Peyer's patch (tissue), 4 donors: ENCODE results near the gene NLK. TPM values are rescaled to one million over a fixed set of nuclear protein-coding genes. Genes with fewer than 3 reads are reported as not detected.

Experiments used
- DNase-seq, 3 donors: peaks; one replicate each; pipeline ENCODE4 v3.0.0-alpha.2; 2017 to 2019
- H3K27ac ChIP-seq, 4 donors: fragments of 200-600 bp; sonication (generic); one replicate each; pipeline ENCODE4 v1.5.1; 2016 to 2019
- H3K27me3 ChIP-seq, 2 donors: fragments of 200-600 bp; sonication (generic); one replicate each; pipeline ENCODE4 v1.5.1; 2019
- H3K36me3 ChIP-seq, 3 donors: fragments of 200-600 bp; sonication (generic); one replicate each; pipeline ENCODE4 v1.5.1; 2016 to 2019
- H3K4me1 ChIP-seq, 4 donors: fragments of 200-600 bp; sonication (generic); one replicate each; pipeline ENCODE4 v1.5.1; 2016 to 2019
- H3K4me3 ChIP-seq, 4 donors: fragments of 200-600 bp; sonication (generic); 1 replicate in 3 of 4; 2 replicates in 1 of 4; pipeline ENCODE4 v1.5.1; 2016 to 2019; ENCODE audit warnings: mild to moderate bottlenecking in 1 of 4
- H3K9me3 ChIP-seq, 4 donors: fragments of 200-600 bp; sonication (generic); one replicate each; pipeline ENCODE4 v1.5.1; 2016 to 2019; ENCODE audit warnings: mild to moderate bottlenecking in 1 of 4
- CTCF ChIP-seq, 6 experiments: fragments of 450-650 bp in 4 of 6; fragments of 200-600 bp in 2 of 6; sonication (generic) in 1 of 6; IDR thresholded peaks; one replicate each; pipeline ENCODE4 v1.5.1; 2017 to 2019; ENCODE audit warnings: antibody characterized with exemption in 6 of 6, mild to moderate bottlenecking in 3 of 6, moderate library complexity in 1 of 6
- POLR2A ChIP-seq, 2 donors: fragments of 450-650 bp; IDR thresholded peaks; one replicate each; pipeline ENCODE4 v1.5.1; 2017; ENCODE audit warnings: antibody characterized with exemption in 2 of 2, mild to moderate bottlenecking in 2 of 2, moderate library complexity in 2 of 2
- total RNA-seq, 4 donors: library from RNA; depleted of rRNA; stranded (reverse); fragments of >200 nt; gene quantifications; one replicate each; pipeline ENCODE4 v1.1.0, GENCODE V29; 2016

The NLK gene
- total RNA-seq, 4 donors from 2014 or later, result 20.5 to 45.4 (median 27.1) TPM

GRCh38 chr17:28041068-28041843 is 1.2 kb upstream of the NLK start:
- TF ChIP-seq POLR2A (IDR thresholded peaks at IDR 0.05), result peak; percentile 43 to 79
- no peak for TF ChIP-seq CTCF (IDR thresholded peaks at IDR 0.05)
- peak overlapping the region; percentile 86 to 94 (median 92) for H3K27ac ChIP-seq
- no peaks in the 10 kb centered on the region for H3K36me3 ChIP-seq
- peaks cover 0 to 35% (median 9%) of the 10 kb centered on the region in 4 donors for H3K4me1 ChIP-seq
- no peaks in the 10 kb centered on the region for H3K9me3 ChIP-seq
- no peaks in the 10 kb centered on the region for H3K27me3 ChIP-seq
- peak; percentile 99 to 100 (median 100) for DNase-seq
- H3K4me3 ChIP-seq, result peak overlapping the region; percentile 78 to 94 (median 90)

- DNase-seq, result no peak
- H3K4me3 ChIP-seq, result peak overlapping the region; percentile 78 to 94 (median 90)
- TF ChIP-seq CTCF (IDR thresholded peaks at IDR 0.05) (no peak), POLR2A (IDR thresholded peaks at IDR 0.05) (no peak)
- peak overlapping the region; percentile 86 to 94 (median 92) for H3K27ac ChIP-seq
- H3K36me3 ChIP-seq, result no peaks in the 10 kb centered on the region
- peaks cover 0 to 35% (median 9%) of the 10 kb centered on the region in 4 donors for H3K4me1 ChIP-seq
- no peaks in the 10 kb centered on the region for H3K27me3 ChIP-seq
- H3K9me3 ChIP-seq, result no peaks in the 10 kb centered on the region
Measured at GRCh38 chr17:28041844-28042656, 427 bp upstream of the NLK start.

GRCh38 chr17:28042721-28043291 is 329 bp downstream of the NLK start:
- Histone ChIP-seq H3K27me3 (no peaks in the 10 kb centered on the region), H3K36me3 (no peaks in the 10 kb centered on the region), H3K4me1 (peaks cover 0 to 35% (median 9%) of the 10 kb centered on the region in 4 donors), H3K4me3 (peak overlapping the region in 1 of 4 donors; percentile 92), H3K9me3 (no peaks in the 10 kb centered on the region), H3K27ac (no peak overlapping the region)
- TF ChIP-seq POLR2A (IDR thresholded peaks at IDR 0.05), result no peak
- no peak for DNase-seq

- Histone ChIP-seq H3K4me3 (no peak overlapping the region), H3K27me3 (no peaks in the 10 kb centered on the region), H3K36me3 (no peaks in the 10 kb centered on the region), H3K9me3 (no peaks in the 10 kb centered on the region), H3K27ac (no peak overlapping the region), H3K4me1 (peaks cover 0 to 35% (median 9%) of the 10 kb centered on the region in 4 donors)
- DNase-seq, result no peak
- TF ChIP-seq CTCF (IDR thresholded peaks at IDR 0.05) (no peak), POLR2A (IDR thresholded peaks at IDR 0.05) (no peak)
Measured at GRCh38 chr17:28043296-28043695, 819 bp downstream of the NLK start.

- no peaks in the 10 kb centered on the region for H3K27me3 ChIP-seq
- no peak overlapping the region for H3K27ac ChIP-seq
- H3K9me3 ChIP-seq, result no peaks in the 10 kb centered on the region
- TF ChIP-seq POLR2A (IDR thresholded peaks at IDR 0.05), result no peak
- no peak for TF ChIP-seq CTCF (IDR thresholded peaks at IDR 0.05)
- H3K4me3 ChIP-seq, result no peak overlapping the region
- DNase-seq, result no peak
- H3K4me1 ChIP-seq, result peaks cover 0 to 35% (median 9%) of the 10 kb centered on the region in 4 donors
- H3K36me3 ChIP-seq, result no peaks in the 10 kb centered on the region
Measured at GRCh38 chr17:28043741-28044140, 1.3 kb downstream of the NLK start.
